HCT116 (cell line): Measurements from ENCODE around the gene NPPB.

ENCODE experiments used
- CBX3 ChIP-seq: IDR thresholded peaks from 2 replicates; pipeline ENCODE4 v1.6.1; 2012; ENCODE audit warnings: low read depth
- CEBPB ChIP-seq: IDR thresholded peaks from 2 replicates; pipeline ENCODE4 v1.6.1; 2012; ENCODE audit warnings: low read depth
- CTCF ChIP-seq, 3 experiments: fragments of 200-600 bp in 1 of 3; sonication (generic) in 1 of 3; IDR thresholded peaks in 2 of 3; conservative IDR thresholded peaks in 1 of 3; 2 replicates each; pipeline ENCODE4 v1.5.1; 2012 to 2017; ENCODE audit warnings: low read depth in 2 of 3, low read length in 2 of 3, antibody characterized with exemption in 1 of 3, borderline replicate concordance in 1 of 3, control low read depth in 1 of 3, mild to moderate bottlenecking in 1 of 3, mixed read lengths in 1 of 3, mixed run types in 1 of 3, moderate library complexity in 1 of 3; ENCODE audit not compliant: insufficient read depth in 1 of 3
- EZH2 ChIP-seq: fragments of 200-600 bp; sonication (generic); IDR thresholded peaks from 2 replicates; pipeline ENCODE4 v1.6.1; 2017; ENCODE audit warnings: antibody characterized with exemption, mixed run types
- EZH2phosphoT487 ChIP-seq: fragments of 200-600 bp; IDR thresholded peaks from 2 replicates; pipeline ENCODE4 v1.6.1; 2018; ENCODE audit warnings: antibody characterized with exemption, borderline replicate concordance
- JUND ChIP-seq: IDR thresholded peaks from 2 replicates; pipeline ENCODE4 v1.6.1; 2012
- MAX ChIP-seq: IDR thresholded peaks from 2 replicates; pipeline ENCODE4 v1.6.1; 2012
- POLR2A ChIP-seq: IDR thresholded peaks from 2 replicates; pipeline ENCODE4 v1.7.0; 2011; ENCODE audit warnings: borderline replicate concordance; ENCODE audit not compliant: insufficient read depth, insufficient read length; ENCODE audit errors: extremely low read depth
- POLR2AphosphoS5 ChIP-seq: IDR thresholded peaks from 2 replicates; pipeline ENCODE4 v1.6.1; 2011; ENCODE audit warnings: mild to moderate bottlenecking, low read depth, low read length, moderate library complexity
- RAD21 ChIP-seq: IDR thresholded peaks from 2 replicates; pipeline ENCODE4 v1.6.1; 2012; ENCODE audit warnings: low read depth, mild to moderate bottlenecking
- REST ChIP-seq: IDR thresholded peaks from 2 replicates; pipeline ENCODE4 v1.6.1; 2012; ENCODE audit warnings: low read depth
- SRF ChIP-seq: IDR thresholded peaks from 2 replicates; pipeline ENCODE4 v1.6.1; 2012; ENCODE audit warnings: low read depth
- ZBTB33 ChIP-seq: IDR thresholded peaks from 2 replicates; pipeline ENCODE4 v1.6.1; 2011; ENCODE audit warnings: mild to moderate bottlenecking, low read length, moderate library complexity; ENCODE audit not compliant: insufficient replicate concordance; ENCODE audit errors: extremely low read depth

GRCh38 chr1:11851180-11851579 lies 7.6 kb downstream of the NPPB start:
- no peak for TF ChIP-seq CTCF (IDR thresholded peaks at IDR 0.05 in 2 of 3, conservative IDR thresholded peaks at IDR 0.05 in 1 of 3; ENCODE audit: borderline replicate concordance in 1 of 3, insufficient read depth in 1 of 3, low read depth in 2 of 3, low read length in 2 of 3)
- no peak for TF ChIP-seq REST
- TF ChIP-seq POLR2A, result no peak
- TF ChIP-seq EZH2phosphoT487, result no peak
- no peak for TF ChIP-seq CBX3
- no peak for TF ChIP-seq RAD21
- TF ChIP-seq CEBPB, result no peak
- TF ChIP-seq EZH2, result no peak
- TF ChIP-seq MAX, result no peak
- TF ChIP-seq ZBTB33, result no peak
- no peak for TF ChIP-seq SRF
- no peak for TF ChIP-seq JUND
- TF ChIP-seq POLR2AphosphoS5, result no peak
